ENCODE data around the gene FGF16. TPM values are rescaled to one million over a fixed set of nuclear protein-coding genes. Genes with fewer than 3 reads are reported as not detected.

Gene FGF16
- total RNA-seq, 2 experiments from 2014 or later, result 0.12 to 0.22 TPM

DNA sequence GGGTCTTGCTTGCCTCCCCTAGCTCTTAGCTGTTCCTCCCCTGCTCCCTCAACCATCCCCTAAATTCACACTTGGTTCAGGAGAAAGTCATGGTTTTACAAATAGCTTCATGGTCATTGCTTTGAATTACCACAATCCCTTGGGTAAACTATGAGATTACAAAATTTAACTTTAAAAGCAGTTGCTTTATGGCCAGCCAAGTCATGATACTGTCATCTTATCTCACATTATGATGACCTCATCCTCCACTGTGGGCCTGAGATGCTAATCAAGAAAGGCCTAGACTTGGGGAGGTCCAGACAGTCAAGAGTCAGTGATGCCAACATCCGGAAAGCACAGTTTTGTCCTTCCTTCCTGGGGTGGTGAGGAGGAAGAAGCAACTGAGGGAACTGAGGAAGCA is 10.5 kb upstream of the FGF16 start:
- H3K9me3 Mint-ChIP-seq, result no peaks in the 10 kb centered on the region
- H3K4me3 Mint-ChIP-seq, result no peak overlapping the region

DNA sequence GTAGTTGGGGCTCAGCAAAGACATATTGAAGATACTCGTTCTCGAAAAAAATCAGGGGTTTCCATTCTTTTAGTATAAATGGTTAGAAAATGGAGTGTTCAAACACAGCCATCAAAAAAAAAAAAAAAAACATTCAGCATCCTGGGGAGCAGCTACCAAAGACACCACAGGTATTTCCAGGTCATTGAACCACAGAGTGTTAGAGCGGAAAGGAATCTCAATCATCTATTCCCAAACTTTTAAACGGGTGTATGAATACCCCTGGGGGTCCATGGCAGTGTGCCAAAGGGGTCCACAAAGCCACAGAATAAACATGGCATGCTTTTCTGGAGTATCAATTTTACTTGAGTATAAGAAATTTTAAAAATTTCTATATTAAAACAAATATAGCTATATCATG is 6.9 kb upstream of the FGF16 start:
- Mint-ChIP-seq H3K27me3 (peaks cover 16% of the 10 kb centered on the region), H3K27ac (no peak overlapping the region), H3K4me1 (peaks cover 3% of the 10 kb centered on the region), H3K36me3 (no peaks in the 10 kb centered on the region), H3K4me3 (no peak overlapping the region), H3K9me3 (no peaks in the 10 kb centered on the region)
- DNase-seq, result no peak

More for the DNA sequence above, 10.5 kb upstream of the FGF16 start:
- Mint-ChIP-seq H3K36me3 (no peaks in the 10 kb centered on the region), H3K4me1 (no peaks in the 10 kb centered on the region), H3K27me3 (no peaks in the 10 kb centered on the region), H3K27ac (no peak overlapping the region)
- DNase-seq, result no peak

GRCh38 chrX:77441033-77441432 is 6.2 kb upstream of the FGF16 start:
- H3K27me3 Mint-ChIP-seq, result peaks cover 22% of the 10 kb centered on the region
- H3K9me3 Mint-ChIP-seq, result no peaks in the 10 kb centered on the region
- H3K36me3 Mint-ChIP-seq, result no peaks in the 10 kb centered on the region
- no peak overlapping the region for H3K4me3 Mint-ChIP-seq
- H3K27ac Mint-ChIP-seq, result no peak overlapping the region
- peaks cover 3% of the 10 kb centered on the region for H3K4me1 Mint-ChIP-seq
- DNase-seq, result no peak

GRCh38 chrX:77441479-77441878 is 5.7 kb upstream of the FGF16 start:
- H3K4me3 Mint-ChIP-seq, result no peak overlapping the region
- peaks cover 25% of the 10 kb centered on the region for H3K27me3 Mint-ChIP-seq
- H3K9me3 Mint-ChIP-seq, result no peaks in the 10 kb centered on the region
- peaks cover 3% of the 10 kb centered on the region for H3K4me1 Mint-ChIP-seq
- H3K36me3 Mint-ChIP-seq, result no peaks in the 10 kb centered on the region
- no peak for DNase-seq
- H3K27ac Mint-ChIP-seq, result no peak overlapping the region

GRCh38 chrX:77442728-77443127 is 4.5 kb upstream of the FGF16 start:
- Mint-ChIP-seq H3K4me3 (no peak overlapping the region), H3K36me3 (no peaks in the 10 kb centered on the region), H3K27ac (no peak overlapping the region), H3K9me3 (no peaks in the 10 kb centered on the region), H3K27me3 (peaks cover 34% of the 10 kb centered on the region), H3K4me1 (peaks cover 9% of the 10 kb centered on the region)
- no peak for DNase-seq

GRCh38 chrX:77444075-77444474 is 3.1 kb upstream of the FGF16 start:
- H3K4me1 Mint-ChIP-seq, result peaks cover 9% of the 10 kb centered on the region

DNA sequence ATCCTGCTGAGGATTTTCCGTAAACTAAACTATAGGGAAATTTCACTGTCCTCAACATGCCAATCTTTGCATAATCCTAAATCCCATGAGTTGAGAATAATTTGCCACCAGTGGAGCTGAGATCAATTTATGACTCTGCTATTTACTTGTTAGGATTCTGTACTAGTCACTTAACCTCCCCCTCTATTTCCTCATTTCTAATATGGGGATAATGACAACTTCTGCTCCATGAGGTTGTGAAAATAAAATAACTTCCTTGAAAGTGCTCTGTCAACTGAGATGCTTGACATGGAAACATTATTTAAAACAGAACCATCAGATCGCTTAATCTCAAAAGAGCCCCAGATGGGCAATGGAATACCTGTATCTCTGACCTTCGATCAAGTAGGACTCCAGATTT is 2.6 kb upstream of the FGF16 start:
- Mint-ChIP-seq H3K27ac (no peak overlapping the region), H3K27me3 (peaks cover 43% of the 10 kb centered on the region)

More at GRCh38 chrX:77444075-77444474, 3.1 kb upstream of the FGF16 start:
- no peak for DNase-seq
- Mint-ChIP-seq H3K36me3 (no peaks in the 10 kb centered on the region), H3K9me3 (no peaks in the 10 kb centered on the region), H3K27ac (no peak overlapping the region), H3K27me3 (peaks cover 42% of the 10 kb centered on the region), H3K4me3 (no peak overlapping the region)

DNA sequence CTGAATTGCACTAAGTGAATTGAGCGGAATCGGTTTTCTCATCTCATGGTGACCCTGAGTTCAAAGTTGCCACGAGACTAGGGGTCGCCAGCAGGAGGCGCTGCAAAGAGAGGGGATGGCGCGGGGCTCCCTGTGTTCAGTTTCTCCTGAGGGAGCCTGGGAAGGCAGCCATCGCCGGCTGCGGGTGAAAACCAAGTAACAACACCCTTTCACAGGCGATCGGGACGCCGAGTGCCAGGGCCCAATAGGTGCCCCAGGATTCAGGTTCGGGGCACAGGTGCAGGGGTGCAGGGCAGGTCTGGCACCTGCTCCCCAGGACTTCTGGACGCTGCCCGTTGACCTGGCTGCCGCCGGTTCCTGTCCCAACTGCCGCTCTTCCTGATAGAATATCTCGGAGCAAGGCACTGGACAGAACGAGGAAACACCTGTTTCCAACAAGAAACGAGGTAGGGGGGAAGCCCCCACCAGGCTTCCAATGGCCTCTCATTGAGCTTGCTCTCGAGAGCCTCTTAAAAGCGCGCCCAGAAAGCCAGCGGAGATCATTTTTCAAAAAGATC is 1.1 kb upstream of the FGF16 start:
- DNase-seq, result no peak
- Mint-ChIP-seq H3K9me3 (no peaks in the 10 kb centered on the region), H3K36me3 (no peaks in the 10 kb centered on the region), H3K27me3 (peaks cover 43% of the 10 kb centered on the region), H3K4me1 (peaks cover 11% of the 10 kb centered on the region), H3K4me3 (peak overlapping the region; percentile 67), H3K27ac (no peak overlapping the region)

More for the DNA sequence above, 2.6 kb upstream of the FGF16 start:
- Mint-ChIP-seq H3K9me3 (no peaks in the 10 kb centered on the region), H3K4me3 (no peak overlapping the region), H3K36me3 (no peaks in the 10 kb centered on the region), H3K4me1 (peaks cover 9% of the 10 kb centered on the region)
- DNase-seq, result no peak

DNA sequence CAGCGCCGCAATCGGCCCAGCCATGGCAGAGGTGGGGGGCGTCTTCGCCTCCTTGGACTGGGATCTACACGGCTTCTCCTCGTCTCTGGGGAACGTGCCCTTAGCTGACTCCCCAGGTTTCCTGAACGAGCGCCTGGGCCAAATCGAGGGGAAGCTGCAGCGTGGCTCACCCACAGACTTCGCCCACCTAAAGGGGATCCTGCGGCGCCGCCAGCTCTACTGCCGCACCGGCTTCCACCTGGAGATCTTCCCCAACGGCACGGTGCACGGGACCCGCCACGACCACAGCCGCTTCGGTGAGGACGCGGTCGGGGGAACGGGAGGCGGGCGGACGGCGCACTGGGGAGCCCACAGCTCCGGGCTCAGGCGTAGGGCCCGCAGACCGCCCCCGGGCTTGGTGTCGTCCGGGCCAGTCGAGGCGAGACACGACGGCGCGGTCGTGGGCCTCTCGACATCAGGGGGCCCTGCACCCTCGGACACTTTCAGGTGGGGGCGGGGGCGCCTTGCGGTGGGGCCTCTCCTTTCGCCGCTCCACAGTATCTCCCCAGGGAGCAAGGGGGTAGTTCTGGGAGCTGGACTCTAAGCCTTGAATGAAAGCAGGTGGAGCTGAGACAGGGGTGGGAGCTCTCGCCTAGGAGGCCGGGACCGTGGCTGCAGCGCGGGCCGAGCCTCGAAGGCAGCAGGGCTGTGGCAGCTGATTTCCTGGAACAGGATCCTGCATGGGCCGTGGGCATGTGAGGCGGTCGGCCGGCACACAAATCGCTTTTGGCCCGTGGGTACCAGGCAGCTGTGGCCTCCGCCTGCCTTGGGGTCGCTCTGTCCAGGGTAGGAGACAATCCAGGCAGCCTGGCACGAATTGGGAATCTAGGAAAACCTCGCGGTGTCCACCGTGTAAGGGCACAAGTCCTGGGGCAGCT is 722 bp downstream of the FGF16 start:
- peaks cover 43% of the 10 kb centered on the region for H3K27me3 Mint-ChIP-seq
- no peak overlapping the region for H3K4me3 Mint-ChIP-seq
- no peaks in the 10 kb centered on the region for H3K9me3 Mint-ChIP-seq
- H3K4me1 Mint-ChIP-seq, result peaks cover 9% of the 10 kb centered on the region
- DNase-seq, result peak; percentile 9
- H3K27ac Mint-ChIP-seq, result no peak overlapping the region
- no peaks in the 10 kb centered on the region for H3K36me3 Mint-ChIP-seq

DNA sequence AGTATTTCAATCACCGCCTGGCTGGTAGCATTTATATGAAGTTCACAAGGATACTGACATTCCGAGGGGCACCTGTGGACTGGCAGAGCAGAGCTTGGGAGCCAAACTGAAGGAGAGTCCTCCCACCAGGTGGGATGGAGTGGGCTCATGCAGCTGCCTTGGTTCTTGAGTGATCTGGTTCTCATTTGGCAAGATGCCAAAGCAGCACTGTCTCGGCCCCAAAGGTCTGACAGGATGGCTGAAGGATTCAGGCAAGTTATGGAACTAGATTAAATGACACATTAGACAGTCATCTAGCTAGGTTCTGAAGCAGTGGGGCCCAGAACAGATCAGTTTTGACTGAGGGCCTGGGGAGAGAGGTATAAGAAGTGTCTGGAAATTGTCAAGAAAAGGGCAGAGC is 3.2 kb downstream of the FGF16 start:
- H3K27me3 Mint-ChIP-seq, result peaks cover 26% of the 10 kb centered on the region
- no peaks in the 10 kb centered on the region for H3K9me3 Mint-ChIP-seq
- H3K4me3 Mint-ChIP-seq, result no peak overlapping the region
- H3K27ac Mint-ChIP-seq, result no peak overlapping the region
- H3K36me3 Mint-ChIP-seq, result no peaks in the 10 kb centered on the region
- no peak for DNase-seq
- H3K4me1 Mint-ChIP-seq, result peaks cover 9% of the 10 kb centered on the region

- H3K27me3 Mint-ChIP-seq, result peaks cover 21% of the 10 kb centered on the region
- H3K27ac Mint-ChIP-seq, result no peak overlapping the region
- no peaks in the 10 kb centered on the region for H3K36me3 Mint-ChIP-seq
- H3K4me1 Mint-ChIP-seq, result peaks cover 9% of the 10 kb centered on the region
- no peaks in the 10 kb centered on the region for H3K9me3 Mint-ChIP-seq
- H3K4me3 Mint-ChIP-seq, result no peak overlapping the region
- no peak for DNase-seq
These were observed 3.8 kb downstream of the FGF16 start for GRCh38 chrX:77450996-77451395.

DNA sequence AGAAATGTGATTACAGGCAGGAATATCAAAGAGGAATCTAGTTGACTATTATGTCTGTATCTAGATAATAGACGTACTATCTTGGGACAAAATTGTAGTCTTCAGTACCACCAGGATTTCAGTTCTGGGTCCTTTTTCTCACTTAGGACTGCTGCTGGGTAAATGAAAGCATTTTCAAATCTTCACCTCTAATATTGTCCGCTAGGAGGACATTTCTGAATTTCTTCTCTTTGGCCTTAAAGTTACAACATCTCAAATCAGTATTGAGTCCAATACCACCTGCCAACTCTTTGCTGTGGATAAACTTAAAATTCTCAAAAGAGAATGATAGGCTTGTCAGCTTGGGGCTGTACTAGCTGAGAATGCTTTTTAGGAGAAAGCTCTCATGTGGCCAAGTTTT is 6.0 kb downstream of the FGF16 start:
- H3K36me3 Mint-ChIP-seq, result no peaks in the 10 kb centered on the region
- no peaks in the 10 kb centered on the region for H3K9me3 Mint-ChIP-seq
- peaks cover 4% of the 10 kb centered on the region for H3K4me1 Mint-ChIP-seq
- no peak for DNase-seq
- H3K4me3 Mint-ChIP-seq, result no peak overlapping the region
- peaks cover 9% of the 10 kb centered on the region for H3K27me3 Mint-ChIP-seq
- H3K27ac Mint-ChIP-seq, result no peak overlapping the region

DNA sequence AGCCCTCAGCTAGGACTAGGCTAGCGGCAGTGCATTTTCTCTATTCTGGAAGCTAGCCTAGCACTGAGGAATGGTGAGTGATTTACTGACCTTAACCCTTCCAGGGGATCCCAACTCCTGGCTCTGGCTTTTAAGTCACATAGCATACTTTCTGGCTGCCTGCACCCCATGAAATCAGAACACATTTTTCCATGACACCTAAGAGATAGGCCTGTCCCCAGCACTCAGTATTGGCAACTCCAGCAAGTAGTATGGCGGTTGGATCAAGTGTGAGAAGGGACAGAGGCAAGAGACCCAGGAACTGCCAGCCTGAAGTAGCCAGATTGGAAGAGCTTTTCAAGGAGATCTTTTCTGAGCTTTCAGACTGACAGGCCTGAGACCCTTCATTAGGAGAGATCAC is 8.2 kb downstream of the FGF16 start:
- Mint-ChIP-seq H3K27ac (no peak overlapping the region), H3K9me3 (no peaks in the 10 kb centered on the region), H3K36me3 (no peaks in the 10 kb centered on the region), H3K4me1 (peaks cover 4% of the 10 kb centered on the region), H3K27me3 (peaks cover 2% of the 10 kb centered on the region), H3K4me3 (no peak overlapping the region)
- DNase-seq, result no peak

DNA sequence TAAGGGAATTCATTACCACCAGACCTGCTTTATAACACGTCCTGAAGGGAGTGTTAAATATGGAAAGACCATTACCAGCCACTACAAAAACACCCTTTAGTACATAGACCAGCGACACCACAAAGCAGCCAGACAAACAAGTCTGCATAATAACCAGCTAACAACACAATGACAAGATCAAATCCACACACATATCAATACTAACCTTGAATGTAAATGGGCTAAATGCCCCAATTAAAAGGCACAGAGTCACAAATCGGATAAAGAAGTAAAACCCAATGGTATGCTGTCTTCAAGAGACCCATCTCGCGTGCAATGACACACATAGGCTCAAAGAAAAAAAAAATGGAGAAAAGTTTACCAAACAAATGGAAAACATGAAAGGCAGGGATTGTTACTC is 36.9 kb downstream of the FGF16 start:
- Mint-ChIP-seq H3K9me3 (peaks cover 6% of the 10 kb centered on the region), H3K27me3 (no peaks in the 10 kb centered on the region), H3K36me3 (no peaks in the 10 kb centered on the region), H3K4me1 (no peaks in the 10 kb centered on the region), H3K27ac (no peak overlapping the region), H3K4me3 (no peak overlapping the region)
- no peak for DNase-seq

DNA sequence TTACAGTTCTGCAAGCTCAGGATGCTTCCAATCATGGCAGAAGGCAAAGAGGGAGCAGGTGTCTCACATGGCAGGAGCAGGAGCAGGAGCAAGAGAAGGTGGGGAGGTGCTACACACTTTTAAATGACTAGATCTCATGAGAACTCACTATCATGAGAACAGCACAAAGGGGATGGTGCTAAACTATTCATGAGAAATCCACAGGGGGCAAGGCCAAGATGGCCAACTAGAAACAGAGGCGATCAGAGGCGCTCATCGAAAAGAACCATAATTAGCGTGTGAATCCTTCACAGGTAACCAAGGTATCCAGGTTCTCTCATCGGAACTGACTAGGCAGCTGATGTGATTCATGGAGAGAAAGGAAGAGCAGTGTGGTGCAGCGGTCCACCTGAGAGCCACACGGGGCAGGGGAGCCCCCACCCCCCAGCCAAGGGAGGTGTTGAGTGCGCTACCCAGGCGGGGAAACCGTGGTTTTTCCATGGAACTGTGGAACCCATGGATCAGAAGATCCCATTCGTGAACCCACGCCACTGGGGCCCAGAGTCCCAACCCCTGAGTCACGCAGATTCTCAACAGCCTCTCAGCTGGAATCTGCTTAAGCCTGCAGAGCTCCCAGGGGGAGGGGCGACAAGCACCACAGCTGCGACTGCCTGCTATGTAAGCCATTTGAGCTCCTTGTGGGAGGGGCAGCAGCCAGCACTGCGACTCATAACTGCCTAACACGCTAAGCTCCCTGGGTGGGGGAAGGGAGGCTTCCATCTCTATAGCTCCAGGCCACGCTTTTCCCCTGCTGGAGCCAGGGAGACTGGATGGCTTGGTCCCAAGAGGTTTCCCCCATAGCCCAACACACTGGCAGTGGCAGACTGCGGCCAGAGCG is 46.7 kb downstream of the FGF16 start:
- H3K27me3 Mint-ChIP-seq, result no peaks in the 10 kb centered on the region
- no peak for DNase-seq
- H3K4me3 Mint-ChIP-seq, result no peak overlapping the region
- no peak overlapping the region for H3K27ac Mint-ChIP-seq
- no peaks in the 10 kb centered on the region for H3K4me1 Mint-ChIP-seq
- no peaks in the 10 kb centered on the region for H3K9me3 Mint-ChIP-seq
- no peaks in the 10 kb centered on the region for H3K36me3 Mint-ChIP-seq
